Esophagus mucosa (tissue), 1 donor: ENCODE data around the gene CXADR. TPM values are rescaled to one million over a fixed set of nuclear protein-coding genes. Genes with fewer than 3 reads are reported as not detected.

Experiments used
- ATAC-seq: fragments of 200-7000 bp; cut with Tn5 transposase; one replicate; pipeline ENCODE4 v1.9.1; 2020
- total RNA-seq: library from RNA; stranded (reverse); gene quantifications from one replicate; pipeline ENCODE4 v1.2.4, GENCODE V29; 2023
- donor health status: DM: yes; HTN: yes; CAD: no.

The CXADR gene
- total RNA-seq, 1 donor from 2014 or later = 34.9 TPM

GRCh38 chr21:17607684-17608083 is 94.8 kb downstream of the CXADR start:
- ATAC-seq = peak; percentile 54

GRCh38 chr21:17609681-17610080 is 96.8 kb downstream of the CXADR start:
- no peak for ATAC-seq

DNA sequence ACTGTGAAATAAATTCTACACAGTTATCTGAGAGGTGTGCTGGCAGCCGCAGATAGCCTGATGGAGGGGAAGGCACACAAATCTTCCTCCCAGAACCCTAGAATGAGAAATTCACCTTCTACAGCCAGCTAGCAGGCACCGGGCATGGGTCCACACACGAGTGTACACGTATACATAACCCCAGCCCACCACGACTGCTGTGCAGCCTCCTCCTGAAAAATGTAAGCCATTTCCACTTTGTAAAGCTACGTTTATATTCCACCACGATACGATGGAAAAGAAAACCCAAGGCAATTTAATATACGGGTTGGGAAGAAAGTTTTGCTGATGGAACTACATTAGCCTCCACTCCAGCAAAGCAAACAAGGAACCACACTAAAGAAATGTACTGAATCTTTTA is 98.1 kb downstream of the CXADR start:
- ATAC-seq = no peak

DNA sequence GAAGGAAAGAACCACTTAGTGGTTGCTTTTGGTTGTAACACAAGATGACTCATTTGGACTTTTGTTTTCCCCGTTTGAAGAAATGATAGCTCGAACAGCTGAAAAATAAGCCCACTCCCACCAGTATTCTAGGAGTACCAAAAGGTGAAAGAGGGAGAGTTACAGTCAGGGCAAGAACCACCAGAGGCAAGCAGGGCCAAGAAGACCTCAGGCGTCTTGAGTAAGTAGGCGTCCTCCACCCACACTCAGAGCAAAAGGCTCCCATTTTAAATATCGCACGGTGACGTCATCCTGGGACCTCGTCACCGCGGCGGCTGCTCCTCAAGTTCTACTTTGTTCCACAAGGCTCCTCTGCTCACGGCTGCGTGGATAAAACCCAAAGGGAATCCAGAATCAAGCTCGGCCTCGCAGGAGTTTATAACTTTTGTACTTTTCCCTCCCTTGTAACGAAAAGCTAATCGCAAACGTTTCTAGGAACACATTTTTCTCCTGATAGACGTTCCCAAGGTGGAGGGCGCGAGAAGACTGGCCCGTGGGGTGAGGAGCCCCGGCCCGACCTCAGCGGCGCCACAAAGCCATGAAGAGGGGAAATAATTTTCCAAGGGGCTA is 98.7 kb downstream of the CXADR start:
- ATAC-seq = peak; percentile 66

DNA sequence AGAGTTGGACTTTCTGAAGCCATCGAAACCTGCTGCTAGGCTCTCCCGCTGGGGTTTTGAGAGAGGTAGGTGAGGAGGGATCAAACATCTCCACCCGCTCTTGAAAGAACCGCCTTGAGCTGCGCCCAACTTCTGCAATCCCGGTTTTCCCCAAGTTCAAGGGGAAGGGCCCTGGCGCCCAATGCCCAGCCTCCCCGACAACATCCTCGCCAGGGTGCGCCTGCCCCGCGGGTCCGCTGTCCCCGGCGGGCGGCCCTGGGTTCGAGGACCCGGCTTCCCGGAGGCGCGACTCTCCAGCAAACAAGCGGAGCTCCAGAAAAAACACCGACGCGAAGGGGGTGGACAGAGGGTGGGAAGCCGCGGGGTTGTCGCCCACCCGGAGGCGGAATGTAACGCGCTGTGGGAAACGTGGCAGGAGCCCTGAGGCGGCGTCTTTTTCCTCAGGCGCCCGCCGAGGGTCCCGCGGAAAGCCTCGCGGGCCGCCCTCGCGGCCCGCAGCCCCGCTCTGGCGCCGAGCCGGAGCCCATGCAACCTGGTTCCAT is 99.3 kb downstream of the CXADR start:
- peak; percentile 34 for ATAC-seq

- peak; percentile 88 for ATAC-seq
Measured at GRCh38 chr21:17612565-17613241, 99.9 kb downstream of the CXADR start, which contains the start of gene BTG3. Gene BTG3, minus strand, starts transcription at chr21:17612901. Its CDS starts 3,757 bp downstream, at chr21:17609144.

- peak; percentile 3 for ATAC-seq
Measured at GRCh38 chr21:17613242-17613676, 100.4 kb downstream of the CXADR start.

DNA sequence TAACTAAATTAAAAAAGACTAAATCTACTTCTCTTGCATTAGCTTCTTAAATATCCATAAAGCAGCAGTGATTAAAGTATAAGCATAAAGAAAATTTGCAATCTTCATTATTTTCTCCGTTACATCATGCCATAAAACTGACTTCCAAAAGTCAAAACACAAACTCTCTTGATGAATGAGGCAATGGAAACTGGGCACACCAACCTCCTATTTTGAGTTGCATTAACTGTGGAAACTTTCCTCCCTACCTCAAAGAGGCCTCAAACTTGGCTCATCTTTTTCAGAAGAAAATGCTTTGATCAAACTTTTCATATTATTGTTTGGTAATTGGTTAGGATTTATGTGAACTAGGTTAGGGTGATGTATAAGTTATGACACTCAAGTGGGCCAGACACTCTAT is 104.0 kb downstream of the CXADR start:
- ATAC-seq = no peak

GRCh38 chr21:17622018-17622417 is 109.2 kb downstream of the CXADR start:
- peak; percentile 83 for ATAC-seq

DNA sequence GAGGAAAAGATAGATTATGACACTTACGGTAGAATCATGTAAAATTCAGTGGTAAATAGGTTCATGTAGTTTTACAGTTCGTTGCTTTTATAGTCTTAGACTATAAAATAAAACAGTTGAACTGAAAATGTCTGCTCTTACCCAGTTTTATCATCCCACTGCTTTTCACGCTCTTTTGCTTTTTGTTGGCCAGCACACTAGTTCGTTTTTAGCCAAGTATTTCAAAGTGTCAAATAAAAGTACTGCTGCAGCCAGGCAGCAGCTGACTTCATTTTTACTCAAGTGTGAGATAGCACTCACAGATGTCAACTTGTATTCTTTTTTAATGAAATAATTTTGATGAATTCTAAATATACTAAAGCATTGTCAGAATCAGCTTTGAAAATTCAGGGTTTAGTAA is 118.4 kb downstream of the CXADR start:
- ATAC-seq = no peak

- ATAC-seq = peak; percentile 35
Measured at GRCh38 chr21:17636711-17637110, 123.9 kb downstream of the CXADR start.

DNA sequence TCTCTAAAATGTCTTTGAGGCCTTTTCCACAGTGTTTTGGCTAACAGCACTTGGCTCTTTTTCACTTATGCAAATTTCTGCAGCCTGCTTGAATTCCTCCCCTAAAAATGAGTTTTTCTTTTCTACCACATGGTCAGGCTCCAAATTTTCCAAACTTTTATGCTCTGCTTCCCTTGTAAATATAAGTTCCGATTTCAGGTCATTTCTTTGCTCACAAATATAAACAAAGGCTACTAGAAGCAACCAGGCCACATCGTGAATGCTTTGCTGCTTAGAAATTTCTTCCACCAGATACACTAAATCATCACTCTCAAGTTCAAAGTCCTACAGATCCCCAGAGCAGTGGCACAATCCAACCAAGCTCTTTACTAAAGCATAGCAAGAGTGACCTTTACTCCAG is 128.0 kb downstream of the CXADR start:
- ATAC-seq = no peak

Other genes with a start within 250 kb of the CXADR start
- gene BTG3, start 99.9 kb downstream of the CXADR start, total RNA-seq = 30.6 TPM